Measurements from ENCODE around the gene ZIC1.

The ZIC1 gene

GRCh38 chr3:147428754-147429153 lies 19.6 kb downstream of the ZIC1 start:
- in situ Hi-C loops (cut with HindIII; ENCODE audit: low pct_ligation_motif_present, low pct_unique_long_range_greater_than_20kb, low sequenced_read_pairs): no loop called here

GRCh38 chr3:147431751-147432150 lies 22.6 kb downstream of the ZIC1 start:
- in situ Hi-C loops (cut with HindIII; ENCODE audit: low pct_ligation_motif_present, low pct_unique_long_range_greater_than_20kb, low sequenced_read_pairs): no loop called here
- no peak for DNase-seq

More at GRCh38 chr3:147428754-147429153, 19.6 kb downstream of the ZIC1 start:
- no peak for DNase-seq

- in situ Hi-C loops (cut with HindIII; ENCODE audit: low pct_ligation_motif_present, low pct_unique_long_range_greater_than_20kb, low sequenced_read_pairs): no loop called here
- no peak for DNase-seq
Observed at GRCh38 chr3:147447224-147447623, 38.1 kb downstream of the ZIC1 start.

- in situ Hi-C loops (cut with HindIII; ENCODE audit: low pct_ligation_motif_present, low pct_unique_long_range_greater_than_20kb, low sequenced_read_pairs): no loop called here
- DNase-seq: no peak
Observed at GRCh38 chr3:147449669-147450068, 40.5 kb downstream of the ZIC1 start.

- in situ Hi-C loops (cut with HindIII; ENCODE audit: low pct_ligation_motif_present, low pct_unique_long_range_greater_than_20kb, low sequenced_read_pairs): no loop called here
Observed at GRCh38 chr3:147458995-147459704, 50.0 kb downstream of the ZIC1 start.

DNA sequence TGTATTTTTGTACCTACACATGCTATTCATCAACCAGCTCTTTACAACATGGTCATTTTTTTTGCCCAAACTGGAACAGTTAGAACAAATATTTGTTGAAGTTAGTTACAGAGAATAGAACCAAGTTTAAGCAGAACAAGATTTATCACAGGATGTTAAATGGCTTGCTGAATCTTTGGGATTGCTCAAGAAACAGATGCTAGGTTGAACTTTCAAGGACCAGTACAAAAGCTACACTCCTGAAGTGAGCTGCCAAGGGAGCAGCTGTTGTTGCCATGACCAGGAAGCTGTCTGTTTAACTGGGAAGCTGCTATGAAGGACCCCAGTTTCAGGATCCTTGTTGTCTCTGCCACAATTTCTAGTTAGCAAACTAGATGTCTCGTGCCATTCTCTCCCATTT lies 53.7 kb downstream of the ZIC1 start:
- DNase-seq: no peak
- in situ Hi-C loops (cut with HindIII; ENCODE audit: low pct_ligation_motif_present, low pct_unique_long_range_greater_than_20kb, low sequenced_read_pairs): no loop called here

More at GRCh38 chr3:147458995-147459704, 50.0 kb downstream of the ZIC1 start:
- DNase-seq: no peak

Measured in ACHN (cell line).